HG02678 (cell line): ENCODE data around the gene IST1.
"Not testable (repeated sequence)": the region's sequence is repeated elsewhere in the genome, so short reads cannot be mapped to it uniquely, and the experiment has no call there.

Source experiments
- ATAC-seq: cut with Tn5 transposase; IDR thresholded peaks from one replicate; pipeline ENCODE4 v1.9.1; 2021; ENCODE audit warnings: mild to moderate bottlenecking, moderate library complexity; ENCODE audit not compliant: unreplicated experiment

IST1 gene

GRCh38 chr16:71880176-71880575 is 15.2 kb upstream of the IST1 start:
- ATAC-seq, result no peak

GRCh38 chr16:71882505-71883167 is 12.7 kb upstream of the IST1 start:
- ATAC-seq, result peak; percentile 42

- peak; percentile 50 for ATAC-seq
Measured at GRCh38 chr16:71883168-71883848, 12.0 kb upstream of the IST1 start.

- peak; percentile 58 for ATAC-seq
Measured at GRCh38 chr16:71883849-71884638, 11.3 kb upstream of the IST1 start, which contains the start of gene ZNF821. TSS of gene ZNF821 (minus strand) at chr16:71884182. CDS start at chr16:71879946, 4,236 bp downstream.

- no peak for ATAC-seq
Measured at GRCh38 chr16:71885261-71885650, 10.1 kb upstream of the IST1 start.

GRCh38 chr16:71889147-71889546 is 6.2 kb upstream of the IST1 start:
- no peak for ATAC-seq

- ATAC-seq, result no peak
Measured at GRCh38 chr16:71893888-71894228, 1.5 kb upstream of the IST1 start.

- peak; percentile 21 for ATAC-seq
Measured at GRCh38 chr16:71894229-71894920, 956 bp upstream of the IST1 start.

- peak; percentile 14 for ATAC-seq
Measured at GRCh38 chr16:71895679-71896365, 491 bp downstream of the IST1 start.

GRCh38 chr16:71896764-71897368 is 1.5 kb downstream of the IST1 start:
- no peak for ATAC-seq

- no peak for ATAC-seq
Measured at GRCh38 chr16:71899171-71899570, 3.8 kb downstream of the IST1 start.

GRCh38 chr16:71902656-71903365 is 7.5 kb downstream of the IST1 start:
- ATAC-seq, result no peak

DNA sequence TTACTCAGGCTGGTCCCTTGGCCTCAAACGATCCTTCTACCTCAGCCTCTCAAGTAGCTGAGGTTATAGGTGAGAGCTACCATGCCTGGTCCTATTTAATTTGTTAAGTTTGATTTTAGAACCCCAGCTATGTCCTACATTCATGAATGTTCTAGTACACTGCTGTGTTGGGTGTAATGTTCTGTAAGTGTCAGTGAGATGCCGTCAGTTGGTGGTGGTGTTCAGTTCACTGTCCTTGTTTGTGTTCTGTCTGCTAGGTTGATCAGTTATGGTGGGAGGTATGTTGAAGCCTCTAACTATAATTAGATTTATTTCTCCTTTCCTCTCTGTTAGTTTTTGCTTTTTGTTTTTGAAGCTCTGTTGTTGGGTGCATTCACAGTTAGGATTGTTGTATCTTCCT is 8.3 kb downstream of the IST1 start:
- no peak for ATAC-seq

- ATAC-seq, result no peak
Measured at GRCh38 chr16:71904239-71904638, 8.9 kb downstream of the IST1 start.

DNA sequence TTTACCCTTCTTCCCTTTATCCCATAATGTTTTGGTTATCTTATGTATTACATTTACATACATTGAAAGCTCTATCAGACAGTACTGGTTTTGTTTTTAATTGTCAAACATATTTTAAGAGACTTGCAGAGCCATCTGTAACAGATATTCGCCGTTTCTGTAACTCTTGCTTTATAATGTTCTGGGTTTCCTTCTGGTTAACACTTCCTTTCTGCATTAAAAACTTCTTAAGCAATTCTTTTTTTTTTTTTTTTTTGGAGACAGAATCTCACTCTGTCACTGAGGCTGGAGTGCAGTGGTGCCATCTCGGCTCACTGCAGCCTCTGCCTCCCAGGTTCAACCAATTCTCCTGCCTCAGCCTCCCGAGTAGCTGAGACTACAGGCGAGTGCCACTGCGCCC is 10.4 kb downstream of the IST1 start:
- ATAC-seq, result not testable (repeated sequence)

DNA sequence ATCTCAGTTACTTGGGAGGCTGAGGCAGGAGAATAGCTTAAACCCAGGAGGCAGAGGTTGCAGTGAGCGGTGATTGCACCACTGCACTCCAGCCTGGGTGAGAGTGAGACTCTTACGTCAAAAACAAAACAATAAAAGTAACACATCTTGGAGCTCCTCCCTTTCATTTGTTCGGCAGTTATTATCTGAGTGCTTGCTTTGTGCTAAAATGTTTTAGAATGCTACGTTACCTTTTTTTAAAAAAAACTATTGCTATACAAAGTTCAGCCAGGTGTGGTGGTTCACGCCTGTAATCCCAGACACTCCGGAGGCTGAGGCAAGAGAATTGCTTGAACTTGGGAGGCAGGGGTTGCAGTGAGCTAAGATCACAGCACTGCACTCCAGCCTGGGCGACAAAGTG is 15.8 kb downstream of the IST1 start:
- no peak for ATAC-seq

GRCh38 chr16:71912534-71913275 is 17.4 kb downstream of the IST1 start:
- ATAC-seq, result no peak

DNA sequence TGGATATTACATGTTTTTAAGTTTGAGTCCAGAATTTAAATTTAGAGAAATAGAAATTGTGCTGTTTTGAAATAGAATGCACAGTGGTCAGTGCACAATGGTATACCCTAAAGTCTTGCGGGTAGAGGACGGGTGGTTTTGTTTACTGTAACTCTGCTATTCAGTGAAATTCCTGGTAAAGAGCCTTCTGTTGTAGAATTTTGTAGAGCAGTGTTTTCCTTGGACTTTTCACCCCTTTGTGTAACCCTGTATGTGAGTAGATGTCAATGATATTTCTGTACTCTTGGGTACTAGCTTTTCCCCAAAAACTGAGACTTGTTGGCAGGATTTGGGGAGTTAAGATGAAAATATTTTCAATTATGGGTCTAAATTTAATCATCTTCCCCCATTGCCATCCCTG is 19.5 kb downstream of the IST1 start:
- ATAC-seq, result no peak

DNA sequence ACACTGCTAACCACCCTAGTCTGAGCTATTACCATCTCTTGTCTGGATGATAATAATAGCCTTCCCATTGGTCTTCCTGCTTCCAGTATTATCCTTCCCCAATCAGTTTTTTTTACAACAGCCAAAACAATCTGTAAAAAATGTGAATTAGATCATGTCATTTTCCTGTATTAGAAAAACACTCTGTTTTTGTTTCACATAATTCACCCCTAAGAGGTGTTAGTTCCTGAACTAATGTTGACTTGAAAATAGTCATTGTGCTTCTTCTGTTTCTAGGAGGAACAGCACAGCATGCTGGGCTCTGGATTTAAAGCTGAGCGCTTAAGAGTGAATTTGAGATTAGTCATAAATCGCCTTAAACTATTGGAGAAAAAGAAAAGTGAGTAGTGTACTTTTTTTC is 20.0 kb downstream of the IST1 start:
- ATAC-seq, result no peak
